SK-N-SH (cell line): ENCODE measurements around the gene HNRNPA1.

ENCODE experiments used
- CTCF ChIP-seq: fragments of 200-600 bp; sonication (generic); IDR thresholded peaks from 2 replicates; pipeline ENCODE4 v1.6.1; 2017; ENCODE audit warnings: antibody characterized with exemption, mild to moderate bottlenecking, moderate library complexity
- ELF1 ChIP-seq: IDR thresholded peaks from 2 replicates; pipeline ENCODE4 v1.4.0; 2012
- EP300 ChIP-seq, 2 experiments: IDR thresholded peaks; 2 replicates each; pipeline versions ENCODE4 v1.4.0 to v1.6.1; 2012; ENCODE audit warnings: borderline replicate concordance in 1 of 2, low read depth in 1 of 2, low read length in 1 of 2
- EZH2phosphoT487 ChIP-seq: fragments of 200-600 bp; sonication (generic); IDR thresholded peaks from 2 replicates; pipeline ENCODE4 v1.6.1; 2017; ENCODE audit warnings: low read depth, mixed run types, mild to moderate bottlenecking, antibody characterized with exemption, moderate library complexity, borderline replicate concordance
- FOXJ3 ChIP-seq: sonication (generic); formaldehyde crosslinking; IDR thresholded peaks from 2 replicates; pipeline ENCODE4 v1.5.1; 2020; ENCODE audit warnings: mild to moderate bottlenecking, missing genetic modification reagents
- JUND ChIP-seq: IDR thresholded peaks from 2 replicates; pipeline ENCODE4 v1.4.0; 2012
- POLR2AphosphoS5 ChIP-seq: IDR thresholded peaks from 2 replicates; pipeline ENCODE4 v1.6.1; 2012; ENCODE audit warnings: low read depth, low read length
- USF2 ChIP-seq: fragments of 150-350 bp; IDR thresholded peaks from 2 replicates; pipeline ENCODE4 v1.6.1; 2017; ENCODE audit warnings: antibody characterized with exemption, low read length, low read depth, borderline replicate concordance
- ZBTB33 ChIP-seq: IDR thresholded peaks from 2 replicates; pipeline ENCODE4 v1.4.0; 2012; ENCODE audit warnings: low read depth, borderline replicate concordance

GRCh38 chr12:54273981-54274380 is 6.5 kb upstream of the HNRNPA1 start:
- no peak for TF ChIP-seq POLR2AphosphoS5
- no peak for TF ChIP-seq CTCF
- no peak for TF ChIP-seq JUND
- no peak for TF ChIP-seq EP300 (IDR thresholded peaks at IDR 0.05; ENCODE audit: borderline replicate concordance in 1 of 2, low read depth in 1 of 2, low read length in 1 of 2)
- no peak for TF ChIP-seq ELF1
- no peak for TF ChIP-seq USF2
- TF ChIP-seq ZBTB33 = no peak
- TF ChIP-seq EZH2phosphoT487 = no peak
- TF ChIP-seq FOXJ3 (CRISPR knock-in tag) = no peak
